A549 treated with RU486 at 1 μM for 4 hours (cell line): ENCODE data around the gene CDC14C. TPM values are rescaled to one million over a fixed set of nuclear protein-coding genes. Genes with fewer than 3 reads are reported as not detected.

ENCODE experiments used
- total RNA-seq: library from RNA; stranded (reverse); fragments of 200-300 nt; extraction: Qiagen RNA extraction; gene quantifications from 5 replicates; pipeline ENCODE4 v1.2.3, GENCODE V29; 2022; ENCODE audit warnings: low read depth

The CDC14C gene
- total RNA-seq = not detected in 5 replicates

GRCh38 chr7:48924433-48924832 lies at the start of gene CDC14C:
Gene CDC14C, plus strand, starts transcription at chr7:48924547. Its CDS starts 126 bp downstream, at chr7:48924673.

